GM21367 (cell line): ENCODE measurements around the gene OR1L4.

Experiments
- ATAC-seq: cut with Tn5 transposase; IDR thresholded peaks from one replicate; pipeline ENCODE4 v1.9.1; 2021; ENCODE audit not compliant: unreplicated experiment

OR1L4 gene, protein sequence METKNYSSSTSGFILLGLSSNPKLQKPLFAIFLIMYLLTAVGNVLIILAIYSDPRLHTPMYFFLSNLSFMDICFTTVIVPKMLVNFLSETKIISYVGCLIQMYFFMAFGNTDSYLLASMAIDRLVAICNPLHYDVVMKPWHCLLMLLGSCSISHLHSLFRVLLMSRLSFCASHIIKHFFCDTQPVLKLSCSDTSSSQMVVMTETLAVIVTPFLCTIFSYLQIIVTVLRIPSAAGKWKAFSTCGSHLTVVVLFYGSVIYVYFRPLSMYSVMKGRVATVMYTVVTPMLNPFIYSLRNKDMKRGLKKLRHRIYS

DNA sequence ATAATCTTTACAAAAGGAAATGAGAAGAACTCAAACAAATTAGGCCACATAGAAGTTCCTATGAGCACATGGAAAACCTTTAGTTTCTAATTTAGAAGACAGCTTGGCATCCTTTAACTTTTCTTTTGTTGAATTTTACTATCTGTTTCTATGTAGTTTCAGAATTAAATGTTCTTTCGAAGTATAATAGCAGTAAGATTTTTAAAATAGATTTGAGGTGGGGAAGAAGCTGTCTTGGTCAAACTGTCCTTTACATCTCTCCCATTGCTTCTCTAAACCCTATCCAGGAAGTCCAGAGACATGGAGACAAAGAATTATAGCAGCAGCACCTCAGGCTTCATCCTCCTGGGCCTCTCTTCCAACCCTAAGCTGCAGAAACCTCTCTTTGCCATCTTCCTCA is at the start of gene OR1L4:
Gene OR1L4, plus strand, starts transcription at position 301 of the 400 bp plus-strand sequence. Its CDS starts 0 bp downstream, at position 301.
- ATAC-seq: no peak

DNA sequence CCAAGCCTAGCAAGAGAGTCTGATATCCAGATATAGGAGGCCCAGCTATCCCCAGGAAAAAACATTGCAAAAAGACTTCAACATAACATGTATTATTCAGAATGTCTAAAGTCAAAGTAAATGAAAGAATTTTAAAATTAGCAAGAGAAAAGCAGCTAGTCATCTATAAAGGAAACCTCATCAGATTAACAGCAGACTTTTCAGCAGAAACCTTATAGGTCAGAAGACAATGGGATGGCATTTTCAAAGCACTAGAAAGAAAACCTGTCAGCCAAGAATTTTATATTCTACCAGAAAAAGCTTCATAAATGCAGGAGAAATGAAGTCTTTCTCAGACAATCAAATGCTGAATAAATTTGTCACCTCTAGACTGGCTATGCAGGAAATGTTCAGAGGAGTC is 38.9 kb upstream of the OR1L4 start:
- ATAC-seq: no peak

DNA sequence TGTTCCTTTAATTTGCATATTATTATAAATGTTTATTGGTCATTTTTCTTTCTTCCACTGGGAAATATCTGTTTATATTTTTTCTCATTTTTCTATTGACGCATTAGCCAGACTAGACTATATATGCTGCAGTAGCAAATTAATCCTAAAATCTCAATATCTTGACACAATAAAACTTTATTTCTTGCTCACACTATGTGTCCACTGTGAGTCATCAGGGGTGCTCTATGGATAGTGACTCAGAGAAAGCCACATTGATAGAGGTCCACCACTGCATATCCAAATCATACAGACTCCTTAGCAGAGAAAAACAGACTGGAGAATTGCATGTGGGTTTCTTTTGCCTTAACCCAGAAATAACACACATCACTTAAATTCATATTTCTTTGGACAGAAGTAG is 28.1 kb upstream of the OR1L4 start:
- no peak for ATAC-seq

DNA sequence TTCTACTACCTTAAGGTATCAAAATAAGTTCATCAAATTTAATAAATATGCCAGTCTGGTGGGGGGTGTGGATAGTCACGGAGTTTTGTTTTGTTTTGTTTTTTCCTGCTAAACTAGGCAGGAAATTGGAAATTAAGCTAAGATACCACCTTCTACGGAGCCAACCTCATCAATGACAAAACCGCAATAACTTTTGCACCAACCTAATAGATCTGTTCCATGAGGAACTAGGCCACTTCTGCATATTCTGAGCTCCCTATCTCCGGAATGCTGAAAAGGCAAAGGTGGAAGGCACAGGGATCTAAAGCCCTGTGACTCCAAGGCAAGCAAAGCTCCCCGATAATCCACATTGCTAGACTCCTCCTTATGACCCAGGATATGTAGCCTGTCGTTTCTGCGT is 5.8 kb upstream of the OR1L4 start:
- no peak for ATAC-seq

DNA sequence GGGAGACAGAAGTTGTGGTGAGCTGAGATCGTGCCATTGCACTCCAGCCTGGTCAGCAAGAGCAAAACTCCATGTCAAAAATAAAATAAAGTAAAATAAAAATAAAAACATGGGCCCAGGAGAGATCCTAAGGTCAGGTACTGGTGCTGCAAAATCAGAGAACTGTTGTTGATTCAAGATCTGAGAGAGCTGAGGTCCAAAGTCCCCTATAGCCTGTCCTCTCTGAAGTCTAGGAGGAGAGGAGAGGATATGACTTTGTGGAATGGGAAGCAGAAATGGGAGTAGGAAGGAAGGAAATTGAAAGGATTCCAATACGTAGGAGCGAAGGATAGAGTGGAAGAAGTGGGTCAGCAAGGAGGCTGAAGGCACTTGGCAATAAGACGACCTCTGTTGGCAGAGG is 4.6 kb upstream of the OR1L4 start:
- ATAC-seq: no peak

DNA sequence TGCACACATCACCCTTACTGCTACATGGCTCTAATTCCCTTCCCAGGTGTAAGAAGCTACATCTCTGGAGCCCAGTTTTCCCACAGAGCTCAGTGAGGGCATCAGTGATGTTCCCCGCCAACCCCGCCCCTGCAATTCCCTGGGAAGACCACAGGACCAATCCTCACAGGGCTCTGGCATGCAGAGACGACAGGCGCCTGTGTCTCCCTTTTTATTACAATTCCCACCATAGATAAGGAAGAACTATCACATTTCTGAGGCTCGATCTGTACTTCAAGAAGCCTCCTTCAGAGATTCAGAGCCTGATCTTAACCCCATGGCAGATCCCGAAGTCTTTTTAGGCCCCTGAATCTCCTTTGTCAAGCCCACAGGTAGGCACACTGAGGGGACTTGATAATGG is 18.2 kb downstream of the OR1L4 start, which contains the start of gene OR1L6:
Gene OR1L6, plus strand, starts transcription at position 301 of the 400 bp plus-strand sequence. CDS start 7,545 bp downstream, outside the sequence.
- ATAC-seq: no peak

DNA sequence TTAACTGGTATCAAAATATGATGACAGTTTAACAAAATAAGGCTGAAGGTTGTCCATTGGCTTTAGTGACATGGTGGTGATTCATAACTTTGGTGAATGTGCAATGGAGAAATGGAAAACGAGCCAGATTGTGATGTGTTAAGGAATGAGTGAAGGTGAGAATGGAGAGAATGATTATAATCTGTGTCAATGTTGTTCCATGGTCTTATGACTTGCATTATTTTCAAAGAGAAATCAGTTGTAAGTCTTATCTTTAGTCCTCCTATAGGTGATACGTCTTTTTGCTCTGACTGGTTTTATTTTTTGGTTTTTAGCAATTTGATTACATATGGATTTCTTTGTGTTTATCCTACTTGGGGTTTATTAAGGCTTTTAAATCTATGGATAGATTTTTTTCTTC is 31.0 kb downstream of the OR1L4 start:
- no peak for ATAC-seq

DNA sequence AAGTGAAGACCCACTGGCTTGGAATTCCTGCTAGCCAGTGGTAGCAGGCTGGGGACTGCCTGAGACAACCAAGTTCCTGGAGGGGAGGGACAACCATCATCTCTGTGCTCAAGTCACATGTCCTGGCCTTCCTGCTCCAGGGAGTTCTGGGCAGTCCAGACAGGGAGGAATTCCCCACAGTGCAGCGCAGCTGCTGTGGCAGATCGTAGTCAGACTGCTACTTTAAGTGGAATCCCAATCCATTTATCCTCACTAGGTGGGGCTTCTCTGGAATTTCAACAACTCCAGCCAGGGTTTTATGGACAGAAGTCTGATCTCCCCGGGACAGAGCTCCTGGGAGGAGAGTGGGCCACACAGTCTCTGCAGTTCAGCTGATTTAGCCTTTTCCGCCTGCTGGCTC is 44.0 kb downstream of the OR1L4 start:
- ATAC-seq: no peak
